H9 (cell line): Measurements from ENCODE around the gene PTPRR. TPM values are rescaled to one million over a fixed set of nuclear protein-coding genes. Genes with fewer than 3 reads are reported as not detected.

ENCODE experiments used
- DNase-seq: peaks from one replicate; pipeline ENCODE4 v3.0.0-alpha.2; 2017
- H2AFZ ChIP-seq: one replicate; pipeline ENCODE4 v1.6.1; 2013; ENCODE audit warnings: mild to moderate bottlenecking, low read length, control low read depth, moderate library complexity
- H2AK5ac ChIP-seq: 2 replicates; pipeline ENCODE4 v1.6.1; 2013; ENCODE audit warnings: low read length, control low read depth, mixed read lengths; ENCODE audit not compliant: insufficient read length
- H2BK120ac ChIP-seq: one replicate; pipeline ENCODE4 v1.6.1; 2013; ENCODE audit warnings: low read depth, mild to moderate bottlenecking, low read length, control low read depth, inconsistent platforms; ENCODE audit not compliant: poor library complexity, severe bottlenecking
- H2BK12ac ChIP-seq: 2 replicates; pipeline ENCODE4 v1.6.1; 2013; ENCODE audit warnings: low read length, control low read depth, mixed read lengths, low read depth; ENCODE audit not compliant: insufficient read length
- H2BK15ac ChIP-seq: 2 replicates; pipeline ENCODE4 v1.6.1; 2013; ENCODE audit warnings: low read depth, low read length, control low read depth
- H2BK20ac ChIP-seq: one replicate; pipeline ENCODE4 v1.6.1; 2013; ENCODE audit warnings: low read depth, mild to moderate bottlenecking, low read length, control low read depth, inconsistent platforms; ENCODE audit not compliant: poor library complexity, severe bottlenecking
- H2BK5ac ChIP-seq: 2 replicates; pipeline ENCODE4 v1.6.1; 2013; ENCODE audit warnings: low read length, control low read depth, mixed read lengths; ENCODE audit not compliant: insufficient read length
- H3K14ac ChIP-seq: 2 replicates; pipeline ENCODE4 v1.6.1; 2013; ENCODE audit warnings: low read length, control low read depth; ENCODE audit not compliant: insufficient read depth
- H3K18ac ChIP-seq: 2 replicates; pipeline ENCODE4 v1.6.1; 2013; ENCODE audit warnings: low read depth, mild to moderate bottlenecking, mixed read lengths, low read length, control low read depth; ENCODE audit not compliant: insufficient read length
- H3K23ac ChIP-seq: 2 replicates; pipeline ENCODE4 v1.6.1; 2013; ENCODE audit warnings: low read length, control low read depth, mixed read lengths, low read depth; ENCODE audit not compliant: insufficient read length
- H3K23me2 ChIP-seq: 2 replicates; pipeline ENCODE4 v1.6.1; 2013; ENCODE audit warnings: low read depth, mild to moderate bottlenecking, mixed read lengths, low read length, control low read depth; ENCODE audit not compliant: insufficient read length, poor library complexity, severe bottlenecking
- H3K27ac ChIP-seq: 2 replicates; pipeline ENCODE4 v1.5.1; 2013; ENCODE audit warnings: low read length, control low read depth, mixed read lengths, low read depth; ENCODE audit not compliant: insufficient read length
- H3K27me3 ChIP-seq: 2 replicates; pipeline ENCODE4 v1.6.1; 2013; ENCODE audit warnings: low read length, control low read depth, inconsistent platforms; ENCODE audit not compliant: insufficient read depth
- H3K4ac ChIP-seq: 2 replicates; pipeline ENCODE4 v1.6.1; 2013; ENCODE audit warnings: low read depth, mild to moderate bottlenecking, control low read depth, inconsistent platforms, low read length, moderate library complexity
- H3K4me1 ChIP-seq: 2 replicates; pipeline ENCODE4 v1.6.1; 2013; ENCODE audit warnings: low read length, control low read depth, inconsistent platforms; ENCODE audit not compliant: insufficient read depth
- H3K4me2 ChIP-seq: 2 replicates; pipeline ENCODE4 v1.6.1; 2013; ENCODE audit warnings: low read length, control low read depth, mixed read lengths; ENCODE audit not compliant: insufficient read length, insufficient read depth
- H3K56ac ChIP-seq: 2 replicates; pipeline ENCODE4 v1.6.1; 2013; ENCODE audit warnings: low read depth, mild to moderate bottlenecking, mixed read lengths, low read length, control low read depth; ENCODE audit not compliant: insufficient read length
- H3K79me1 ChIP-seq: 2 replicates; pipeline ENCODE4 v1.6.1; 2013; ENCODE audit warnings: low read depth, mild to moderate bottlenecking, moderate library complexity, low read length, control low read depth, inconsistent platforms; ENCODE audit not compliant: insufficient read depth, poor library complexity, severe bottlenecking
- H3K79me2 ChIP-seq: 2 replicates; pipeline ENCODE4 v1.6.1; 2013; ENCODE audit warnings: low read length, control low read depth, inconsistent platforms; ENCODE audit not compliant: insufficient read depth
- H3K9ac ChIP-seq: 2 replicates; pipeline ENCODE4 v1.6.1; 2013; ENCODE audit warnings: low read length, control low read depth, mixed read lengths; ENCODE audit not compliant: insufficient read length; ENCODE audit errors: extremely low read depth
- H3K9me3 ChIP-seq: one replicate; pipeline ENCODE4 v1.6.1; 2013; ENCODE audit warnings: low read depth, low read length, inconsistent platforms; ENCODE audit not compliant: control insufficient read depth
- H3T11ph ChIP-seq: one replicate; pipeline ENCODE4 v1.6.1; 2013; ENCODE audit warnings: mild to moderate bottlenecking, low read length, control low read depth, inconsistent platforms
- H4K20me1 ChIP-seq: one replicate; pipeline ENCODE4 v1.6.1; 2013; ENCODE audit not compliant: control insufficient read depth, insufficient read length, insufficient read depth
- H4K5ac ChIP-seq: 2 replicates; pipeline ENCODE4 v1.6.1; 2013; ENCODE audit warnings: low read depth, mild to moderate bottlenecking, mixed read lengths, low read length, control low read depth; ENCODE audit not compliant: insufficient read length
- H4K8ac ChIP-seq: replicated peaks from 2 replicates; pipeline ENCODE4 v1.6.1; 2013; ENCODE audit warnings: low read length, control low read depth, mixed read lengths, low read depth; ENCODE audit not compliant: insufficient read length
- H4K91ac ChIP-seq: 2 replicates; pipeline ENCODE4 v1.6.1; 2013; ENCODE audit warnings: low read depth, mild to moderate bottlenecking, moderate library complexity, mixed read lengths, low read length, control low read depth; ENCODE audit not compliant: insufficient read length
- H3K27ac Mint-ChIP-seq, 3 experiments: 2 replicates in 2 of 3; 3 replicates in 1 of 3; pipeline ENCODE4 v1.8.0; 2020 to 2021; ENCODE audit warnings: mixed read lengths in 3 of 3, mild to moderate bottlenecking in 1 of 3, moderate library complexity in 1 of 3
- H3K27me3 Mint-ChIP-seq: 2 replicates; pipeline ENCODE4 v1.8.0; 2021; ENCODE audit warnings: low read depth, mild to moderate bottlenecking, moderate library complexity, mixed read lengths
- H3K36me3 Mint-ChIP-seq, 3 experiments: 2 replicates in 2 of 3; 3 replicates in 1 of 3; pipeline ENCODE4 v1.8.0; 2020 to 2021; ENCODE audit warnings: low read depth in 3 of 3, mixed read lengths in 3 of 3; ENCODE audit not compliant: insufficient read depth in 1 of 3
- H3K4me1 Mint-ChIP-seq, 2 experiments: 2 replicates each; pipeline ENCODE4 v1.8.0; 2020; ENCODE audit warnings: mixed read lengths in 2 of 2
- H3K4me3 Mint-ChIP-seq, 2 experiments: 2 replicates in 1 of 2; 3 replicates in 1 of 2; pipeline ENCODE4 v1.8.0; 2020 to 2021; ENCODE audit warnings: mild to moderate bottlenecking in 2 of 2, mixed read lengths in 2 of 2, moderate library complexity in 1 of 2
- H3K9me3 Mint-ChIP-seq, 2 experiments: 2 replicates in 1 of 2; 3 replicates in 1 of 2; pipeline ENCODE4 v1.8.0; 2020; ENCODE audit warnings: mild to moderate bottlenecking in 2 of 2, mixed read lengths in 2 of 2, moderate library complexity in 1 of 2
- CTCF ChIP-seq: fragments of 200-600 bp; sonication (generic); conservative IDR thresholded peaks from 3 replicates; pipeline ENCODE4 v1.8.0; 2021; ENCODE audit warnings: antibody characterized with exemption, mild to moderate bottlenecking
- WGBS: extraction: QIAGEN DNeasy Blood & Tissue Kit; methylation state at CpG from one replicate; pipeline ENCODE4 v1.1.7; 2013; ENCODE audit warnings: missing lambda C conversion rate, low lambda C conversion rate, mixed read lengths; ENCODE audit not compliant: insufficient read length; ENCODE audit errors: extremely low coverage; 5-methylcytosine and 5-hydroxymethylcytosine counted together
- total RNA-seq: library from RNA; stranded (reverse); gene quantifications from 2 replicates; pipeline ENCODE4 v1.2.1, GENCODE V29; 2021

The PTPRR gene
- total RNA-seq, 1 experiment from 2014 or later, result 0.22 TPM

- no peak for DNase-seq
- H3K9ac ChIP-seq, result no peak overlapping the region
- no peak overlapping the region for H3T11ph ChIP-seq
- TF ChIP-seq CTCF, result no peak
- H4K8ac ChIP-seq, result no peak overlapping the region
- H3K4me1 ChIP-seq, result peaks cover 9% of the 10 kb centered on the region; the same call in 1 of the 2 replicates
- H3K27ac ChIP-seq, result peak overlapping the region; percentile 87
- no peak overlapping the region for H2BK5ac ChIP-seq
- H2BK12ac ChIP-seq, result no peak overlapping the region
- no peak overlapping the region for H3K4me3 Mint-ChIP-seq
- no peak overlapping the region for H2BK120ac ChIP-seq
- H3K4ac ChIP-seq, result no peak overlapping the region
- H3K36me3 Mint-ChIP-seq, result no peaks in the 10 kb centered on the region
- no peaks in the 10 kb centered on the region for H3K79me1 ChIP-seq
- no peak overlapping the region for H2AK5ac ChIP-seq
- H3K18ac ChIP-seq, result no peak overlapping the region
- H3K4me2 ChIP-seq, result no peak overlapping the region
- peaks cover 18 to 36% of the 10 kb centered on the region in 2 experiments for H3K4me1 Mint-ChIP-seq
- no peaks in the 10 kb centered on the region for H3K27me3 Mint-ChIP-seq
- no peak overlapping the region for H2AFZ ChIP-seq
- H3K56ac ChIP-seq, result no peak overlapping the region
- H3K27ac Mint-ChIP-seq, result peak overlapping the region in 1 of 3 experiments; percentile 97; a peak in 3 of 7 replicates
- no peaks in the 10 kb centered on the region for H3K27me3 ChIP-seq
- H3K9me3 Mint-ChIP-seq, result no peaks in the 10 kb centered on the region
- no peaks in the 10 kb centered on the region for H4K20me1 ChIP-seq
- no peaks in the 10 kb centered on the region for H3K79me2 ChIP-seq
- H3K23ac ChIP-seq, result no peak overlapping the region
- no peak overlapping the region for H4K91ac ChIP-seq
- no peaks in the 10 kb centered on the region for H3K23me2 ChIP-seq
- H3K9me3 ChIP-seq, result no peaks in the 10 kb centered on the region
- H2BK20ac ChIP-seq, result no peak overlapping the region
- no peak overlapping the region for H2BK15ac ChIP-seq
- no peak overlapping the region for H4K5ac ChIP-seq
- no peak overlapping the region for H3K14ac ChIP-seq
- no CpG with 5 or more reads among the region's 2 CpGs for WGBS
These were observed 275.7 kb downstream of the PTPRR start for GRCh38 chr12:70644861-70645260.
